NCI-H446 treated with DMSO at 0.1 percent for 48 hours (cell line): ENCODE results near the gene MRPL16.
"Not testable (repeated sequence)": the region's sequence is repeated elsewhere in the genome, so short reads cannot be mapped to it uniquely, and the experiment has no call there.

Experiments used
- DNase-seq: peaks from one replicate; lab custom pipeline; 2025; lab: John Stamatoyannopoulos, UW

The MRPL16 gene

DNA sequence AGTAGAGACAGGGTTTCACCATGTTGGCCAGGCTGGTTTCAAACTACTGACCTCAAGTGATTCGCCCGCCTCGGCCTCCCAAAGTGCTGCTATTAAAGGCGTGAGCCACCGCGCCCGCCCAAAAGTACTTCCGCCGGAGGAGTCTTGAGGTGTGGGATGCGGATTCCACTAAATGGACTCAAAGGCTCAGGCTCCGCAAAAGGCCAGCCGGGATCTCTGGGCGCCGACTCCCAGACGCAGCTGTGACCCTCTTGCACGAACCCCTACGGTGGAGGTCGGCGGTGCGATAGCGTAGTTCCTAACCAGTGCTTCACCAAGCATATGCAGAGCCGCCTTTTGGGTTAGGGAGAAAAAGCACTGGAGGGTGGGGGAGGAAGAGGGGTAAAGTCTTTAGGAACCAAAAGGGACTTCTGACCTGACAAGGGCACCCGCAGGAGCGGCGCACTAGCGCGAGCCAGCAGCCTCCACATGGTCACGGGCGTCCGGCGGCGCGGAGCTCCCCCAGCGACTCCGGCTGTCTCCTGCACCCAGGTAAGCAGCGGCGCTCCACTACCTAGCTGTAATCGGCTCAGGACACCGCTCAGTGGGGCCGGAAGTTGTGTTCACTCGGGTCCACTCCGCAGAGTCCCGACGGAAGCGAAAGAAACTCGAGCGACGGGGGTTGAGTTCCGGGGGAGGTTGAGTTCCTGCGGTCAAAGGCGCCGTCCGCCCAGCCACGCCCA is at the start of gene MRPL16:
MRPL16 (minus strand) TSS at position 590 of the 722 bp plus-strand sequence; CDS start at position 470, 120 bp downstream.
- DNase-seq, result peak; percentile 71

GRCh38 chr11:59859673-59860072 is 49.1 kb upstream of the MRPL16 start:
- DNase-seq, result no peak

DNA sequence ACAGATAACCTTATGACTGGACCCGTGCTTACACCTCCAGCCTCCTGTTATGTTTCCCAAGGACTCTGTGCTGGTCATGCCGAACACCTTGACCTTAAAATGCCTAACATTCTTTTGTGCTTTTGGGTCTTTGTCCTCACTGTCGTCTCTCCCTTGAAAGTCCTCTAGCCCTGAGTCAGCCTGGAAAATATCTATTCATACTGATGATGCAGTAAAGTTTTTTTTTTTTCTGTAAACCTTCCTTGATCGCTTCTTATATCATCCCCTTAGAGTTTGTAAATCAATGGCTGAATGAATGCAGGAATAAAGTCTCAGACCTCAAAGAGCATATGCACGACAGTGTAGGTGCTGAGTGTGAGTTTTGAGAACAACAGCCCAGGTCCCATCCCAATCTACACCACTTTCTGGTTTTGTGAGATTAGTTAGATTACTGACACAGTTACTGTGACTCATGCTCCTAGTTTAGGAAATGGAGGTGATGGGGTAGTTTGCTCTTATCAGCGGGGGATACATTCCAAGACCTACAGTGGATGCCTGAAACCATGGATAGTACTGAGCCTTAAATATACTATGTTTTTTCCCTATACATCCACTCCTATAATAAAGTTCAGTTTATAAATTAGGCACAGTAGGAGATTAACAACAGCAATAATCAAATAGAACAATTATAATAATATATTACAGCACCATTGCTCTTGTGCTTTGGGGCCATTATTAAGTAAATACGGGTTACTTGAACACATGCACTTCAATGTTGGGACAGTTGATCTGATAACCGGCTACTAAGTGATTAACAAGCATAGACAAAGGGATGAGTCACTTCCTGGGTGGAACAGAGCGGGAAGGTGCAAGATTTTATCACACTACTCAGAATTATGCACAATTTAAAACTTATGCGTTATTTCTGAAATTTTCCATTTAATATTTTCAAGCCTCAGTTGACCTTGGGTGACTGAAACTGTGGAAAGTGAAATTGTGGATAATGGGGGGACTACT is 47.2 kb upstream of the MRPL16 start:
- no peak for DNase-seq

DNA sequence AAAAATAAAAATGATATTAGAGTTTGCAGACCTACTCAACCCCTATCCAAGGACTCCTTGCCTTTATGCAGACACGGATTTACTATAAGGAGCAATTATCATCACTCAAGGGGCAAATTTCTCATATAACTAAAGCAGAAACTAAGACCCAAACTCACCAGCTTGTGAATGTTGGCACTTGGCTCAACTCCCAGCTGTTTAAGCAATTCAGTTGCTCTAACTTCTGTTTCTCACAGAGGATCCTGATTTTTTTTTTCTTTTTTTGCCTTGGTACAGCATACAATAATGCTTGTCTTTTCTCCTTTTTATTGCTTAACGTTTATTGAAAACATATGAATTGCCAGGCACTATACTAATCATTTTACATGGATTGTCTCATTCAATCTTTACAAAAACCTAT is 44.3 kb upstream of the MRPL16 start:
- no peak for DNase-seq

- not testable (repeated sequence) for DNase-seq
Observed at GRCh38 chr11:59851416-59851815, 40.8 kb upstream of the MRPL16 start.

DNA sequence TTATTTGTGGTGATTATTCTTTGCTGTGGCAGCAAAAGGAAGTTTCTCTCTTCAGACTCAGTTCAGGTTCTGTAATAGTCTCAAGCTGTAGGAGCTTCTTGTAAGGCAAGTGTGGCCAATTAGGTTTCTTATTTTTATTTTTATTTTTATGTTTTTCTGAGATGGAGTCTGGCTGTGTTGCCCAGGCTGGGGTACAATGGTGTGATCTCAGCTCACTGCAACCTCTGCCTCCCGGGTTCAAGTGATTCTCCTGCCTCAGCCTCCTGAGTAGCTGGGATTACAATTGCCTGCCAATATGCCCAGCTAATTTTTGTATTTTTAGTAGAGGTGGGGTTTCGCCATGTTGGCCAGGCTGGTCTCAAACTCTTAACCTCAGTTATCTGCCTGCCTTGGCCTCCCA is 39.0 kb upstream of the MRPL16 start:
- not testable (repeated sequence) for DNase-seq

DNA sequence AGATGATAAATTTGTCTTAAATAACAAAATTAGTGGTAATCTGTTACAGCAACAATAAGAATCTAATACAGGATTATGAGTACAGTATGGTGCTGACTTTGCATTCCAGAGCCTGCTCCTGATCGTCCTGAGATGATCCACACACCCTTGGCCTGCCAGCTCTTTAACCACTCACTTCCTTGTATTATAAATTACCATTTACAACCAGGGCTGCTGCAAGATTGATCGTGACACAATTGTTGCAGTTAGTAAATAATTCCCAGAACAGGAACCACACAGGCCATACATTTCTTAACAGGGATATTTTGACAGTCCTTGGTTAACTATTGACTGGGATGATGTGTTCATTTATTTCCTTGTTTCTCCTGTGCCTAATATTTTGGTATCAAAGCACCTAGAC is 38.6 kb upstream of the MRPL16 start:
- DNase-seq, result no peak

GRCh38 chr11:59848439-59848838 is 37.9 kb upstream of the MRPL16 start:
- not testable (repeated sequence) for DNase-seq

GRCh38 chr11:59847626-59848025 is 37.0 kb upstream of the MRPL16 start:
- DNase-seq, result no peak

- no peak for DNase-seq
Observed at GRCh38 chr11:59846556-59846955, 36.0 kb upstream of the MRPL16 start.

DNA sequence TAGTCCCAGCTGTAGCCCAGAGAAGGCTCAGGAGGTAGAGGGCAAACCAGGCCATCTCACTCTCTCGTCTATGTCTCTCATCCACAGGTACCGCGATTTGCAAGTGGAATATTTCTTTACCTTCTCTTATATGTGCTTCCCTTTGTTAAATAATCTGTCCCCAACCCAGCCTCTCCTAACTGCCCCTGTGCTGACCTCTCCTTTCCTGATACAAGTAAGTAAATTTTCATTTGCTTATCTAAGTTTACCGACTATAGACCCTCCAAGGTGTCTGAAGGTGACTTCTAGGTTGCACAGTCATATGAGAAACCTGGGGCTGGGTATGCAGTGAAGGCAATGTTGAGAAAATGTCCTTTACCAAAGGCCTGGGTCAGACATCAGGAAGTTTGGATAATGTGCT is 34.8 kb upstream of the MRPL16 start, which contains the start of gene CBLIF:
CBLIF (minus strand) TSS at position 101 of the 400 bp plus-strand sequence; CDS start at position 55, 46 bp downstream.
- no peak for DNase-seq

DNA sequence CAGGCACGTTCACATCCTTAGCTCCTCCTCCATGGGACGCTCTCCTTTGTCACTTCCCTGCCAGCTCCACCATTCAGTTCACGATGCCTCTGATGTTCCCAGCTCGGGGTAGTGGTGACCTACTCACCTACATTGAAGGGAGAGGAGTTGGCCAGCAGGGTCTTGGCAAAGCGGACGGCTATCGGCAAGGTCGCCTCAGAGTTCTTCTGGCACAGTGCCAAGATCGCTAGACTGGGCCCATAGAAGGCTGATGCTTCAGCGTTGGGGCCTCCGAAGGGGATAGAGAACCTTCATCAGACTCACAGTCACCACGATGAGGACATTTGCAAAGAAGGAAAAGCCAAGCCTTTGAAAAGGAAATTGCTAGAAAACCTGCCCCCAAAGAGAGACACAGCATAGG is 31.7 kb upstream of the MRPL16 start:
- no peak for DNase-seq

DNA sequence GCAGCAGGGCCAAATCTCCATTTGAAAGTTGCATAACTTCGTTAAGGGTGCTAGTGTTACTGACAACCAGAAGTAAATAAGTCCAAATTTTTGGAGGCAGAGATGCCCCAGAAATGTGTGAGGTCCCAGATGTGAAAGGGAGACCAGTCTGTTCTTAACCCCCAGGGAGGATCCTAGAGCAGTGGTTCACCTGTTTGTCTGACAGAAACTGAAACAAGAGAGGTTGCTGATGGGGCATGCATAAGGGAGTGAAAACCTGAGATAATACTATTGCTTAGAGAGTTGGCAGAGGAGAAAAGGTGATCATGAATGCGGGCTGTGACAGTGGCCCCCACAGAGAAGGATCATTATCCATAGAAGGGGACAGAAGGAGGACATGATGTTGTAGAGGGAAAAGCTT is 30.9 kb upstream of the MRPL16 start:
- no peak for DNase-seq

DNA sequence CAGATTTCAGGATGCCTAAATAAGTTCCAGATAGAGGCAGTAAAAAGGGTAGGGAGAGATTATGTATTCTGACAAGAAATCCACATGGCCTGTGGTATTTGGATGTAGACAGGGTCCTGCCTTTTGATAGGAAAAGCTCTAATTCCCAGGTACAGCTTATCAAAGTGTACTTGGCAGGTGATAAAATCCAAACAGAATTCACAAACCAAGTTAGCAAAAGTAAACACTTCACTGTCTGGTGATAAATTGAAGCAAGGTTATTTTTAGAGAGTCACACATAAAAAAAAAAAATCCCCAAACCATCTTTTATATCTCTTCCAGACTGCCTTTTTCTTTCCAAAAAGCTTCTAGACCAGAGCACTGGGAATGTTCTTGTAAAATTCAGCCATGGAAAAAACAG is 29.0 kb upstream of the MRPL16 start:
- no peak for DNase-seq

DNA sequence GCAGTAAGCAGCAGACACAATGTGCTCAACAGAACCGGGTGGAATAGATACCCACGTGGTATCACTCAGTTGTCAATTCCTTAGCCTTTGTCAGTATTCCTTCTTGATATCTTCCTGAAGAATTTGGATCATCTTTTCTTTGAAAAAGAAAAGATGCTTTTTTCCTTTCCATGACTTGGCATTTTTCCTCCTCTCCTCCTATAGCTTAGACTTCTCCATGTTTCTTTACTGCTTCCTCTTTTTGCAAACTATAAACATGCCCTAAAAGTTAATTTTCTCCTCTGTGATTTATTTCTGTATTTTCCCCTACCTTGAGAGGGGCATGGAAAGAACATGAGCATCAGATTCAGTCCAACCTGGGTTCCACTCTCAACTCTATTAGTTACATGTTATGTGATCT is 23.0 kb upstream of the MRPL16 start:
- no peak for DNase-seq

DNA sequence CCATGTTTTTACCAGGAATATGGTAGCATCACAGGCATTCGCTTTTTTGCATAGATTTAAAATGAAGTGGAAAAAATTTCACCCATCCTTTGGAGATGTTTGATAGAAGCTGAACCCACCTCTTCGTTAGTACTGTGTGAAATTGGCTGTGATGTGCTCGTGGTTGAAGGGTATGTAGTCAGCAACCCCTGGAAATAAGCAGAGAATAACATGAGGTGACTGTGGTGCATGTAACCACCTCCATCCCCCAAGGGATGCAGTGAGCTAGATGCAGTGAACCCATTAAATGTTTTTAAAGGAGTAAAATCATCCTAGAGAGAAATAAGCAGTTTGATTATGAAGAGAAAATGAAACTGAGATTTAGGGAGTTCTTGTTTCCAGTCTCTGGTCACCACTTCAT is 18.8 kb upstream of the MRPL16 start:
- no peak for DNase-seq

GRCh38 chr11:59822989-59823566 is 12.5 kb upstream of the MRPL16 start:
- peak; percentile 32 for DNase-seq

- DNase-seq, result no peak
Observed at GRCh38 chr11:59818572-59818971, 8.0 kb upstream of the MRPL16 start.

GRCh38 chr11:59816434-59816833 is 5.9 kb upstream of the MRPL16 start:
- not testable (repeated sequence) for DNase-seq

GRCh38 chr11:59815754-59816153 is 5.2 kb upstream of the MRPL16 start:
- DNase-seq, result no peak

DNA sequence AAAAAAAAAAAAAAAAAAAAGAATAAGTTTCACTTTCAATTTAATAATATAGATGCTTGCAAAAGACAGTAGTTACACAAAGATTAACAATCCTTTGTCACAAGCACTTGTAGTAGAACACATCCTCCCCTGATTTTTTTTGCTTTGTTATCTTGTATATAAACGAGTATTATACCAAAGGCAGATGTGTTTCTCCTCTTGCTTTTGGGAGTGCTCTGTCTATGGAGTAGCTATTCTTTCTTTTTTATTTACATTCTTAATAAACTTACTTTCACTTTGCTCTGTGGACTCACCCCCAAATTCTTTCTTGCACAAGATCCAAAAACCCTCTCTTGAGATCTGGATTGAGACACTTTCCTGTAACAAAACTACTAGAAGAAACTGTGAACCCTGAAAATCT is 3.4 kb upstream of the MRPL16 start:
- DNase-seq, result no peak

DNA sequence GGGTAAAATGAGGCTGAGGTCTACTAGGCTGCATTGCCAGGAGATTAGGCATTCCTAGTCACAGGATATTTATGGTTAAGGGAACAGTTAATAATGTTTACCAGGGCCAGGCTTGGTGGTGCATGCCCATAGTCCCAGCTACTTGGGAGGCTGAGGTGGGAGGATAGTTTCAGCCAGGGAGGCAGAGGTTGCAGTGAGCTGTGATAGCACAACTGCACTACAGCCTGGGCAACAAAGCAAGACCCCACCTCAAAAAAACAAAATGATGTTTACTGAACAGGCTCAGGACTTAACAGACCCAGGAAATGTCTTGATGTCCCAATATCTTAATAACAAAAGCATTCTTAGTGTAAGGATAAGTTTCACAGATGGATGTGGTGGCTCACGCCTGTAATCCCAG is 2.8 kb upstream of the MRPL16 start:
- DNase-seq, result no peak

DNA sequence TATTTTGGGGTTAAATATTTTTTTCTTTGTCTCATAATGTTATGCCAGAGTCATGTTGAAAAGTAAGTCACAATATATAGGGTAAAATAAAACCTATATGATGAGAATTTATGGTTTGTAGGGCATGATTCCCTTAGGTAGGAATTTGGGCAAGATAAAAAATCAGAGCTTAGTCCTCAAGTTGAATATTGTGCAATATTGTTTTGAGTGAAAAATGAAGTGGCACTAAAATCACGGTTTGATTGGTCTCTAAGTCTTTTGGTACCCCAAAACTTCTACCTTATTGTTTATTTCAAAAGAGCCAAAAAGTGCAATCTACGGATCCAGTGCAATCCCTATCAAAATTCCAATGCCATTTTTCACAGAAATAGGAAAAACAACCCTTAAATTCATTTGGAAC is 1.6 kb upstream of the MRPL16 start:
- DNase-seq, result no peak
